SK-N-SH (cell line): ENCODE measurements around the gene PIAS2.

ENCODE experiments used
- CTCF ChIP-seq: fragments of 200-600 bp; sonication (generic); IDR thresholded peaks from 2 replicates; pipeline ENCODE4 v1.6.1; 2017; ENCODE audit warnings: antibody characterized with exemption, mild to moderate bottlenecking, moderate library complexity
- FOXM1 ChIP-seq: IDR thresholded peaks from 2 replicates; pipeline ENCODE4 v1.4.0; 2012; ENCODE audit warnings: low read depth, mild to moderate bottlenecking
- MEF2A ChIP-seq: IDR thresholded peaks from 2 replicates; pipeline ENCODE4 v1.4.0; 2012; ENCODE audit warnings: low read depth, borderline replicate concordance
- REST ChIP-seq: IDR thresholded peaks from 2 replicates; pipeline ENCODE4 v1.6.1; 2012; ENCODE audit warnings: mild to moderate bottlenecking, low read depth, low read length, moderate library complexity
- RFX5 ChIP-seq: IDR thresholded peaks from 2 replicates; pipeline ENCODE4 v1.6.1; 2012; ENCODE audit warnings: mild to moderate bottlenecking, improper control_type of control experiment, low read length
- TAF1 ChIP-seq: IDR thresholded peaks from 2 replicates; pipeline ENCODE4 v1.6.1; 2012; ENCODE audit warnings: low read depth, mild to moderate bottlenecking, low read length, moderate library complexity, borderline replicate concordance
- USF1 ChIP-seq: IDR thresholded peaks from 2 replicates; pipeline ENCODE4 v1.4.0; 2012; ENCODE audit warnings: low read depth, borderline replicate concordance
- YY1 ChIP-seq: IDR thresholded peaks from 2 replicates; pipeline ENCODE4 v1.4.0; 2012; ENCODE audit warnings: low read depth, mild to moderate bottlenecking

- TF ChIP-seq CTCF, result no peak
- TF ChIP-seq REST, result no peak
- no peak for TF ChIP-seq YY1
- no peak for TF ChIP-seq FOXM1
- no peak for TF ChIP-seq USF1
- no peak for TF ChIP-seq TAF1
- TF ChIP-seq MEF2A, result no peak
- no peak for TF ChIP-seq RFX5
Measured at GRCh38 chr18:46754188-46754587, 163.1 kb downstream of the PIAS2 start.
